GM19452 (cell line): ENCODE measurements around the gene SOD1.

Source experiments
- ATAC-seq: cut with Tn5 transposase; IDR thresholded peaks from one replicate; pipeline ENCODE4 v1.9.1; 2021; ENCODE audit not compliant: unreplicated experiment

The SOD1 gene

GRCh38 chr21:31678478-31678877 is 19.0 kb downstream of the SOD1 start:
- ATAC-seq: no peak

DNA sequence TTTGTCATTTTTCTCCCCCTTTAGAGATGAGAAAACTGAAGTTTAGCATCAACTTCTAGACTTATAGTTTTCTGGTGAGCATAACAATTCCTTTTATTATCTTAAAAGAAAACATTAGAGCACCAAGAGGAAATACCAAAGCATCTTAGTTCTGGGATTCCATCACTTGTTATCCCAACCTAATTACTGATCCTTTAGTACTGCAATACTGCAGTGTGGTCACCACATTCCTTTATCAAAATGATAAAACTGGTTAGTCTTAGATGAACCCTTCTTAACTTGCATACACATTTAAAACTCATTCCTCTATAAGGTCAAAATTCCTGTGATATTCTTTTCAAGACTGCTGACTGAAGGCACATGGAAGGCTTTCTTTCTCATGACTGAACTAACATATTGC is 23.1 kb downstream of the SOD1 start:
- ATAC-seq: no peak

GRCh38 chr21:31683029-31683428 is 23.5 kb downstream of the SOD1 start:
- no peak for ATAC-seq

DNA sequence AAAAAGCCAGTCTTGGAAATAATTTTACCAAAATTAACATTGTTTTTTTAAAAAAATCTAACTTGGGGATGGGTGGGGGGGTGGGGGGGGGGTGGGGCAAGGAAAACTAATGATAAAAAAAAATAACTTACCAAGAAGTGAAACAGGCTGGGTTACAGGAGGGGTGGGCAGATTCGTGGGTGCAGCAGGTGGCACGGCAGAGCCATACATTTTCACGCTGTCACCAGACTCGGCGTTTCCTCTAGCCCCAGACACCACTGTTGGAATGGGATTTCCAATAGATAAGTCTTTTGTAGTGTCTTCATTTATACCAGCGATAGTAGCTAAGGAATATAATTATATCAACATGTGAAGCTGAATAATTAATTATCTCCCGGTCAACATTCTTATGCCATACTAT is 25.4 kb downstream of the SOD1 start:
- ATAC-seq: no peak

GRCh38 chr21:31686272-31686915 is 26.9 kb downstream of the SOD1 start:
- ATAC-seq: no peak

- ATAC-seq: no peak
Measured at GRCh38 chr21:31687108-31687507, 27.6 kb downstream of the SOD1 start.

- no peak for ATAC-seq
Measured at GRCh38 chr21:31688603-31689368, 29.3 kb downstream of the SOD1 start.

- ATAC-seq: no peak
Measured at GRCh38 chr21:31693222-31693621, 33.7 kb downstream of the SOD1 start.

GRCh38 chr21:31696424-31696823 is 36.9 kb downstream of the SOD1 start:
- ATAC-seq: no peak

GRCh38 chr21:31698461-31698860 is 39.0 kb downstream of the SOD1 start:
- ATAC-seq: no peak

DNA sequence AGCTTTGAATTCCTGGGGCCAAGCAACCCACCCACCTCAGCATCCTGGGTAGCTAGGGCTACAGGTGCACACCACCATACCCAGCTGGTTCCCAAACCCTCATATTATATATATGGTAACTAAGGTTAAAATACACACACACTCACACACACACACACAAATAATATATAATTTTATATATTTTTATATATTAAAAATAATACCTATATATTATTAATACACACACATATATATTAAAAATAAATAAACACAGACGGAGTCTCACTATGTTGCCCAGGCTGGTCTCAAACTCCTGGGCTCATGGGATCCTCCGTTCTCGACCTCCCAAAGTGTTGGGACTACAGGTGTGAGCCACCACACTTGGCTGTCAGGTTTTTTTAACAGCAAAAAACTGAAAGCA is 40.5 kb downstream of the SOD1 start:
- ATAC-seq: no peak

DNA sequence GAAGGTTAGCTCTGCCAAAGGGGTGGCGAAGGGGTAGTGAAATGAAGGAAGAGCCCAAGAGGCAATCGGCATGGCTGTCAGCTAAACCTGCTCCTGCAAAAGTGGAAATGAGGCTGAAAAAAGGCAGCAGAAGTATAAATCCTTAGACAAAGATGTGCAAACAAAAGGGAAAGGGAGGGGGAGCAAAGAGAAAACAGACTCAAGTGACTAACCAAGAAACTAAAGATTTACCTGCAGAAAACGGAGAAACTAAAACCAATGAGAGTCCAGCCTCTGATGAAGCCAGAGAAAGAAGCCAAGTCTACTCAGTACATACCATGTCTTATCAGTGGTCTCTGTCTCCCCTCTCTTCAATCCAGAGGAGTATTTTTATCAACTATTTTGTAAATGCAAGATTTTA is 47.1 kb downstream of the SOD1 start:
- ATAC-seq: no peak

GRCh38 chr21:31707499-31707898 is 48.0 kb downstream of the SOD1 start:
- no peak for ATAC-seq

GRCh38 chr21:31708541-31708940 is 49.0 kb downstream of the SOD1 start:
- ATAC-seq: no peak

GRCh38 chr21:31710586-31710985 is 51.1 kb downstream of the SOD1 start:
- no peak for ATAC-seq

DNA sequence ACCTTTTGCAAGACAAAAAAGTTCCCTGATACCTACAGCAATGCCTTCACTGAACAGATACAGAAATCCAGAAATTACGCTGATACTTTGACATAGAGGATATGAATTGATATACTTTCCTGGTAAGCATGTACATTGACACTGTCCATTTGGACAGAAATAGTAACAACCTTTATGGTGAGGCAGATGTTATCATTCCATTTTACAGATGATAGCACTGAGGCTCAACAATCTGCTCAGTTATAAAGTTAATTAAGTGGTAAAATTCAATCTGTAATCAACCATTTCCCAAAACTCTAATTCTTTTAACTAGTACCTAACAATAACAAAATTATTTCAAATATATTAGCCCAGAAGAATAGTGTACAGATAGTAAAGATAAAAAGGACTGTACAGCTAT is 51.8 kb downstream of the SOD1 start:
- ATAC-seq: no peak

DNA sequence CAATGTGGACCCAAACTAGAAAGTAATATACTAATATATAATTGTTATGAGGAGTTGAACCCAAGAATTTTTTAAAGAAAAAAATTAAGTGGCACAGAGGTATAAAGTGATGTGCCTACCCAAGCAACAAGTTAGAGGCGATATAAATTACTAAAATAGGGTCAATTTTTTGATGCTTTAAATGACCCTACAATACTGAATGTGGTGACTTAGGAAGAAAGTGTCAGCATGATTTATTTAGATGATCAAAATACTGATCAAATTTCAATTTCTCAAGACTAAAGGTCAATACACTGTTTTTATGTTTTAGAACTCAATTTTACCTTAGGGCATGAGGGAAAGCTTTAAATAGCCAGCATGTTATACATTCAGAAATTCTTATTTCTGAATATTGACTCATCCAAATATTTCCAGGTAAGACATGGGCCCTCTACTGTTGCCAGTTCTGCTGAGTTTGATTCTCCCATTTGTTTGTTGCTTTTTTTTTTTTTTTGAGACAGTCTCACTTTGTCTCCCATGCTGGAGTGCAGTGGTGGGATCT is 52.3 kb downstream of the SOD1 start:
- ATAC-seq: no peak

DNA sequence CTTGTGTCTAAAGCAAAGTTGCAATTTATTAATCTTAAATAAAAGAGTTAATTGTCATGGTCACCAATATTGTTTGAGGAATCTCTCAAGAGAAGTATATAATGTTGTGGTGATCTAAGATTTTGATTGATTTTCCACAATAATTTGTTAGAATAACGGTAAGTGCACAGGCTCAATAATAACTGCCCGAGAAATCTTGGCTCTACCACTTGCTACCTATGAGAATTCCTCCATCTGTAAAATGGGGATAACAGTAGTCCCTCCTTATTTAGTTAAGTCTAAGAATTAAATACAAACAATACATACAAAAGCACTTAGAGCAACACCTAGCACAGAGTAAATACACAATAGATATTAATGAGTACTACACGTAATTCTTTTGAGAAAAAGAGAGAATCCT is 53.6 kb downstream of the SOD1 start:
- no peak for ATAC-seq

GRCh38 chr21:31713973-31714740 is 54.7 kb downstream of the SOD1 start:
- no peak for ATAC-seq

DNA sequence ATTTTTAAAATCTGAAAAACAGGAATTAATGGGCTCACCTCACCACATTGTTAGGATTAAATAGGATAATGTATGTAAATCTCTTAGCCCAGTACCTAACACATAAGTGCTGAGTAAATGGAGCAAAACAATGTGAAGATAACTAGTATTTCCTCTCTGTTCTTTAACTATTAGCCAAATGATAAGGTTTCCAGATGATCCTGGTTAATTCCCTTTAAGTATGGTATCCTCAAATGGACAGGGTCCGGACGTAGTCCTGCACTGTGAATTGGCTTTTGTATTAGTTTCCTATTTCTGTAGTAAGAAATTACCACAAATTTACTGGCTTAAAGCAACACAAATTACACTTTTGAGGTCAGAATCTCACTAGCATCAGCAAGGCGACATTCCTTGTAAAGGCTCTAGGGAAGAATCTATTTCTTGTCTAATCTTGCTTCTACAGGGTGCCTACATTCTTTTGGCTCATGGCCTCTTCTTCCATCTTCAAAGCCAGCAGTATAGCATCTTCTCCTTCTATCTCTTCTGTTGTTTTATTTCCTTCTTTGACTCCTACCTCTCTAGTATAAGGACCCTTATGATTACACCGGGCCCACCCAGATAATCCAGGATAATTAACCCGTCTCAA is 55.4 kb downstream of the SOD1 start:
- no peak for ATAC-seq

DNA sequence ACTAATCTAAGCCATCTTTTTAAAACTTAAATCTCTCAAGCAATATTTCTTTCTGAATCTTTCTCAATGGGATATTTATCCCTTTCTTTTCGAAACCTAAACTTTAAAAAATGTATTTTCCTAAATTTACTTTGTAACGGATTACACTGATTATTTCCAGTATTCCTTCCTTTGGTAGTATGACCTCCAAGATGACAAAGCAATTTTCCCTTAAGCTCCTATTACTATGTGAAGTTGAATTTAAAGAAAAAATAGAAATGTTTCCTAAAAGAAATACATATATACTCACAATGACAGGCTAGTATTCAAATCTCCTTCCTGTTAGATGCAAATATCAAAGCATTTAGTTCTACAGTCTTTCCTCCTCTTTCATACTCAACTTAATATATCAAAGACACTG is 56.6 kb downstream of the SOD1 start:
- ATAC-seq: no peak
